ENCODE measurements around the gene FIGNL1.
"Not testable (repeated sequence)": the region's sequence is repeated elsewhere in the genome, so short reads cannot be mapped to it uniquely, and the experiment has no call there.

FIGNL1 gene

DNA sequence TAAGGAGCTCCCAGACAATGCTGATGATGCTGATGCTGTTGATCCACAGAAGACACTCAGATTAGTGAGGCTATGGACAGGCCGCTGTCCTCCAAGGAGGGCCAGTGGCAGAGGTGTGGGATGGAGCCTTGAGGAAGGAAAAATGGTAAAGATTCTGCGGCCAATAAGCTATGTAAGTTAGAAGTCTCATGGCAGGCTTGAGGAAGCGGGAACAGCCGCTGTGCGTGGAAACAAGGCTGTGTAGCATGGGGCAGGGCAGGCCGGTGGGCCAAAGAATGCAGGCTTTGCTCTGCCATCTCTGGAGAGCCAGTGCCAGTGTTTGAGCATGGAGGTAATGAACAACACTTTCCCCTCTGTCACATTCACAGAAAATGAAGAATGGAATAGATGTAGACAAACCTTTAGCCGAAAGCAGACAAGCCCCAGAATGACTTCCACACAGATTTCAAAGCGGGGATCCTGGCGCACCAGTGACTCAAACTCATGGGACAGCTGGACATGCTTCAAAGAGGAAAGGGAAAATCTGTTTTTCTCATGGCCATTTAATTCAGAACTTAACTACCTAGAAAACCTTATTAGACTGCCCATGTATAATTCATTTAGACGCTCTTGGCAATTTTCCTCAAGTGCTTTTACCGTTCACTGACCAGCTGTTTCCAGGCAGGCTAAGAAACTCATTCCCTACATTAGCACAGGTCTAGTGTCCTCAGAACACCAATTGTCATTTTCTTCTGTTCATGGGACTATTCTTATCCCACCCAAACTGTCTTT, 16.9 kb upstream of the FIGNL1 start:
- Histone ChIP-seq H3K9me3 (no peaks in the 10 kb centered on the region), H3K36me3 (replicated peaks) (no peaks in the 10 kb centered on the region), H3K4me3 (no peak overlapping the region), H3K27me3 (ENCODE audit: low read depth) (no peaks in the 10 kb centered on the region), H3K4me1 (peaks cover 4% of the 10 kb centered on the region)
- DNase-seq (ENCODE audit: low spot score in 2 of 2): no peak
- in situ Hi-C loops (cut with MboI; ENCODE audit: low sequenced_read_pairs): loop anchor here (10.0 to 25.0 kb wide), 2 partner anchors 678 to 895 kb away; no protein-coding TSS in a partner anchor

GRCh38 chr7:50463035-50463434, 12.9 kb upstream of the FIGNL1 start:
- no peak overlapping the region for H3K4me3 ChIP-seq
- no peaks in the 10 kb centered on the region for H3K9me3 ChIP-seq
- H3K27me3 ChIP-seq (ENCODE audit: low read depth): no peaks in the 10 kb centered on the region
- H3K4me1 ChIP-seq: peaks cover 4% of the 10 kb centered on the region
- DNase-seq (ENCODE audit: low spot score in 2 of 2): no peak
- no peaks in the 10 kb centered on the region for H3K36me3 ChIP-seq (replicated peaks)
- in situ Hi-C loops (cut with MboI; ENCODE audit: low sequenced_read_pairs): loop anchor here (10.0 to 25.0 kb wide), 2 partner anchors 682 to 899 kb away; no protein-coding TSS in a partner anchor

- H3K27me3 ChIP-seq (ENCODE audit: low read depth): no peaks in the 10 kb centered on the region
- DNase-seq (ENCODE audit: low spot score in 2 of 2): no peak
- in situ Hi-C loops (cut with MboI; ENCODE audit: low sequenced_read_pairs): loop anchor here (10.0 to 25.0 kb wide), 2 partner anchors 682 to 900 kb away; no protein-coding TSS in a partner anchor
Observed at GRCh38 chr7:50462361-50462760, 12.2 kb upstream of the FIGNL1 start.

GRCh38 chr7:50461695-50462094, 11.5 kb upstream of the FIGNL1 start:
- DNase-seq (ENCODE audit: low spot score in 2 of 2): no peak
- in situ Hi-C loops (cut with MboI; ENCODE audit: low sequenced_read_pairs): loop anchor here (10.0 to 25.0 kb wide), 2 partner anchors 683 to 901 kb away; no protein-coding TSS in a partner anchor
- Histone ChIP-seq H3K9me3 (no peaks in the 10 kb centered on the region), H3K27me3 (ENCODE audit: low read depth) (0 out of 2 replicates have a peak, but pooled peaks cover 2% of the 10 kb centered on the region), H3K4me3 (no peak overlapping the region), H3K36me3 (replicated peaks) (no peaks in the 10 kb centered on the region), H3K4me1 (no peaks in the 10 kb centered on the region)

More at GRCh38 chr7:50462361-50462760, 12.2 kb upstream of the FIGNL1 start:
- Histone ChIP-seq H3K36me3 (replicated peaks) (no peaks in the 10 kb centered on the region), H3K4me1 (no peaks in the 10 kb centered on the region), H3K4me3 (no peak overlapping the region), H3K9me3 (no peaks in the 10 kb centered on the region)

GRCh38 chr7:50459183-50459582, 9.0 kb upstream of the FIGNL1 start:
- H3K9me3 ChIP-seq; H3K4me3 ChIP-seq; H3K36me3 ChIP-seq (replicated peaks); H3K4me1 ChIP-seq; DNase-seq (ENCODE audit: low spot score in 2 of 2); H3K27me3 ChIP-seq (ENCODE audit: low read depth): not testable (repeated sequence)
- in situ Hi-C loops (cut with MboI; ENCODE audit: low sequenced_read_pairs): loop anchor here (25.0 kb wide), 1 partner anchor 903 kb away; no protein-coding TSS in a partner anchor

DNA sequence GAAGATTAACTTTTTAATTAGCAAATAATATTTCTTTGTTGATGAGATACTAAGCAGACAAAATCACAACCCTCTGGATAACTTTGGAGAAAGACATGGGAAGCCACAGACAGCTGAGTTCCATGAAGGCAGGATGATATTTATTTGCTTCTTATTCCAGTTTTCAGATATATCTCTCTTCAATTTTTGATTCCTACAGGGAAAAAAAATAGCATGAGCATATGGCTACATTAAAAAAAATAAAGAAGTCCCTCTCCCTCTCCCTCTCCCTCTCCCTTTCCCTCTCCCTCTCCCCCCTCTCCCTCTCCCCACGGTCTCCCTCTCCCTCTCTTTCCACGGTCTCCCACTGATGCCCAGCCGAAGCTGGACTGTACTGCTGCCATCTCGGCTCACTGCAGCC, 8.5 kb upstream of the FIGNL1 start:
- H3K36me3 ChIP-seq (replicated peaks); H3K4me3 ChIP-seq; DNase-seq (ENCODE audit: low spot score in 2 of 2); H3K9me3 ChIP-seq; H3K27me3 ChIP-seq (ENCODE audit: low read depth); H3K4me1 ChIP-seq: not testable (repeated sequence)
- in situ Hi-C loops (cut with MboI; ENCODE audit: low sequenced_read_pairs): loop anchor here (25.0 kb wide), 1 partner anchor 904 kb away; no protein-coding TSS in a partner anchor

- DNase-seq (ENCODE audit: low spot score in 2 of 2): no peak
- in situ Hi-C loops (cut with MboI; ENCODE audit: low sequenced_read_pairs): loop anchor here (25.0 kb wide), 1 partner anchor 906 kb away; no protein-coding TSS in a partner anchor
- no peak overlapping the region for H3K4me3 ChIP-seq
- H3K27me3 ChIP-seq (ENCODE audit: low read depth): 0 out of 2 replicates have a peak, but pooled peaks cover 9% of the 10 kb centered on the region
- no peaks in the 10 kb centered on the region for H3K9me3 ChIP-seq
- no peaks in the 10 kb centered on the region for H3K4me1 ChIP-seq
- no peaks in the 10 kb centered on the region for H3K36me3 ChIP-seq (replicated peaks)
Observed at GRCh38 chr7:50456371-50457123, 6.4 kb upstream of the FIGNL1 start.

DNA sequence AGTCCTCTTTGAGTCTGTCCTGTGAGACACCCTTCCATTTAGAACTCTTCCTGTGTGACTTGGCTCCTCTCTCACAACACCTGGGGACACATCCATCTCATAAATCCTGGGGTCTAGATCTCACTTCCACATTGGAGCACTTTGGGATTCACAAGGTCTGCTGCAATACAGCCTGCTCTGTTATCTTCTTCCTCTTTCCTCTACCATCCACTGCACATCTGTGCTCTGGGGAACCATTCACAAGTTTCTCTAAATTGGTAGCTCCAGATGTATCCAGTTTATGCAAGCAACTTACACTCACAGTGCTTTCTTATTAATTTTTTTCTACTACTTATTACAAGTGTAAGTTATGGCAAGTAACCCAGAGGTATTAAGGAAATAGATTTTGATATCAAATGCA, 5.5 kb upstream of the FIGNL1 start:
- Histone ChIP-seq H3K9me3 (no peaks in the 10 kb centered on the region), H3K4me1 (peaks cover under 1% of the 10 kb centered on the region; the same call in 1 of the 2 replicates), H3K27me3 (ENCODE audit: low read depth) (0 out of 2 replicates have a peak, but pooled peaks cover 9% of the 10 kb centered on the region), H3K36me3 (replicated peaks) (no peaks in the 10 kb centered on the region), H3K4me3 (no peak overlapping the region)
- DNase-seq (ENCODE audit: low spot score in 2 of 2): no peak
- in situ Hi-C loops (cut with MboI; ENCODE audit: low sequenced_read_pairs): loop anchor here (25.0 kb wide), 1 partner anchor 907 kb away; no protein-coding TSS in a partner anchor

GRCh38 chr7:50454968-50455367, 4.8 kb upstream of the FIGNL1 start:
- Histone ChIP-seq H3K4me1 (peaks cover 4% of the 10 kb centered on the region), H3K27me3 (ENCODE audit: low read depth) (0 out of 2 replicates have a peak, but pooled peaks cover 9% of the 10 kb centered on the region)
- in situ Hi-C loops (cut with MboI; ENCODE audit: low sequenced_read_pairs): loop anchor here (25.0 kb wide), 1 partner anchor 907 kb away; no protein-coding TSS in a partner anchor

DNA sequence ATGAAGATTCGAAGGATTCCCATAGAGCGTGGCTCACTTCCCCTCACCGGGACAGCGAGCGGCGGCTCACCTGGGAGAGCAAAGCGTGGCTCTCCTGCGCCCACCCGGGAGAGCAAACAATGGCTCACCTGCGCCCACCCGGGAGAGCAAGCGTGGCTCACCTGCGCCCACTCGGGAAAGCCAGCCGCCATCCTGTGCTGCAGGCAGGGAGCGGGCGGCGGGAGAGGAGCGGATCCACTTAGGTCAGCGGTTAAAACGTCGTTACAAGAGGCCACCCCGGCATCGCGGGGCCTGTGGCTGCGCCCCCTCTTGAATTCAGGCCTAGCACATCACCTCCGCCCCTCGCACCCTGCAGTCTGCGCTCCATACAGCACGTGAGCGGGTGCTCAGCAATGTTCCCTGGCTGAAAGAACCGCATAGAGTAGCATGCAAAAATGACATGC, 461 bp upstream of the FIGNL1 start:
- no peak for DNase-seq (ENCODE audit: low spot score in 2 of 2)
- in situ Hi-C loops (cut with MboI; ENCODE audit: low sequenced_read_pairs): loop anchor here (25.0 kb wide), 1 partner anchor 912 kb away; no protein-coding TSS in a partner anchor
- no peaks in the 10 kb centered on the region for H3K9me3 ChIP-seq
- peak overlapping the region; percentile 75 for H3K4me3 ChIP-seq
- peaks cover 14% of the 10 kb centered on the region for H3K4me1 ChIP-seq
- 0 out of 2 replicates have a peak, but pooled peaks cover 2% of the 10 kb centered on the region for H3K27me3 ChIP-seq (ENCODE audit: low read depth)
- H3K36me3 ChIP-seq (replicated peaks): peaks cover 21% of the 10 kb centered on the region

More at GRCh38 chr7:50454968-50455367, 4.8 kb upstream of the FIGNL1 start:
- no peak overlapping the region for H3K4me3 ChIP-seq
- no peaks in the 10 kb centered on the region for H3K9me3 ChIP-seq
- no peaks in the 10 kb centered on the region for H3K36me3 ChIP-seq (replicated peaks)
- no peak for DNase-seq (ENCODE audit: low spot score in 2 of 2)

DNA sequence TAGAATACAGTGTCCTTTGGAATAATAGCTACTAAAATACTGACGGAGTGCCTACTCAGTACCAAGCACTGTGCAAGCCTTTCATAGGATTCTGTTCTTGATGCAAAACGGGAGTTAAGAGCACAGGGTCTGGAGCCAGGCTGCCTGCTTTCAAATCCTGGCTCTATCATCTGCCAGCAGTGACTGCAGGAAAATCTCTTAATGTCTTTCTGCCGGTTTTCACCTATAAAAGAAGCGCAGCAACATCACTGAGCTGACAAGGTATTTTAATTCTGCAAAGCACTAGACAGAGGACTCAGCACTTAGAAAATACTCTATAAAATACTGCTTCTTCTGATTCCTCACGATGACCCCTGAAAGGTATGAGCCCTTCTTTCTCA, 659 bp downstream of the FIGNL1 start:
- Histone ChIP-seq H3K4me1 (peaks cover 14% of the 10 kb centered on the region), H3K27me3 (ENCODE audit: low read depth) (no peaks in the 10 kb centered on the region), H3K9me3 (no peaks in the 10 kb centered on the region), H3K36me3 (replicated peaks) (peaks cover 30% of the 10 kb centered on the region), H3K4me3 (peak overlapping the region; percentile 75)
- no peak for DNase-seq (ENCODE audit: low spot score in 2 of 2)
- in situ Hi-C loops (cut with MboI; ENCODE audit: low sequenced_read_pairs): no loop called here

- H3K4me1 ChIP-seq: peaks cover 14% of the 10 kb centered on the region
- no peaks in the 10 kb centered on the region for H3K27me3 ChIP-seq (ENCODE audit: low read depth)
- in situ Hi-C loops (cut with MboI; ENCODE audit: low sequenced_read_pairs): no loop called here
- no peak for DNase-seq (ENCODE audit: low spot score in 2 of 2)
- H3K9me3 ChIP-seq: no peaks in the 10 kb centered on the region
- peaks cover 35% of the 10 kb centered on the region for H3K36me3 ChIP-seq (replicated peaks)
- no peak overlapping the region; the same call in 1 of the 2 replicates for H3K4me3 ChIP-seq
Observed at GRCh38 chr7:50448823-50449222, 1.3 kb downstream of the FIGNL1 start.

DNA sequence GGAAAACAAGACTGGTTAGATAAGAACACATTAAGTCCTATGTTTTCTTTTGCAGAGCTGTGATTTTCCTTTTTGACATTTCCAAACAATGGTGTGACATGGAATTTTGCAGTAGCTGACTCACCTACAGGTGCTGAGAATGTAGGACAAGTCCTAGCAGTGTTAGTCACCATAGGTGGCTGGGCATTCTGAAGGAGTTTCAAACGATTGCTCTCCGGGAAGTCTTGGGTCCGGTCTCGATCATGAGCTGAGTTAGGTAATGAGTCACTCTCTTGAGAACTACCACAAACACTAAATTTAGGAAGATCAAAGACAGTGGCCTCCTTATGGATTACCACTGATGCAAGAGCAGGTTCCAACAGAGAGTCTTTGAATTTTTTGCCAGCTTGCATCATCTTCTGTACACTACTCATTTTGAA, 3.6 kb downstream of the FIGNL1 start:
- in situ Hi-C loops (cut with MboI; ENCODE audit: low sequenced_read_pairs): no loop called here
- Histone ChIP-seq H3K36me3 (replicated peaks) (peaks cover 42% of the 10 kb centered on the region), H3K27me3 (ENCODE audit: low read depth) (no peaks in the 10 kb centered on the region), H3K4me3 (no peak overlapping the region), H3K9me3 (no peaks in the 10 kb centered on the region), H3K4me1 (peaks cover 14% of the 10 kb centered on the region)
- DNase-seq (ENCODE audit: low spot score in 2 of 2): no peak

Measured in HAP-1 (cell line).